Measurements from ENCODE around the gene ABCB11.

The ABCB11 gene

GRCh38 chr2:169050476-169051240 lies 19.5 kb upstream of the ABCB11 start:
- H3K4me3 ChIP-seq (ENCODE audit: low read depth, low read length), result no peak overlapping the region
- TF ChIP-seq, protein P1, sequence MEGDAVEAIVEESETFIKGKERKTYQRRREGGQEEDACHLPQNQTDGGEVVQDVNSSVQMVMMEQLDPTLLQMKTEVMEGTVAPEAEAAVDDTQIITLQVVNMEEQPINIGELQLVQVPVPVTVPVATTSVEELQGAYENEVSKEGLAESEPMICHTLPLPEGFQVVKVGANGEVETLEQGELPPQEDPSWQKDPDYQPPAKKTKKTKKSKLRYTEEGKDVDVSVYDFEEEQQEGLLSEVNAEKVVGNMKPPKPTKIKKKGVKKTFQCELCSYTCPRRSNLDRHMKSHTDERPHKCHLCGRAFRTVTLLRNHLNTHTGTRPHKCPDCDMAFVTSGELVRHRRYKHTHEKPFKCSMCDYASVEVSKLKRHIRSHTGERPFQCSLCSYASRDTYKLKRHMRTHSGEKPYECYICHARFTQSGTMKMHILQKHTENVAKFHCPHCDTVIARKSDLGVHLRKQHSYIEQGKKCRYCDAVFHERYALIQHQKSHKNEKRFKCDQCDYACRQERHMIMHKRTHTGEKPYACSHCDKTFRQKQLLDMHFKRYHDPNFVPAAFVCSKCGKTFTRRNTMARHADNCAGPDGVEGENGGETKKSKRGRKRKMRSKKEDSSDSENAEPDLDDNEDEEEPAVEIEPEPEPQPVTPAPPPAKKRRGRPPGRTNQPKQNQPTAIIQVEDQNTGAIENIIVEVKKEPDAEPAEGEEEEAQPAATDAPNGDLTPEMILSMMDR (IDR thresholded peaks at IDR 0.05; ENCODE audit: borderline replicate concordance, insufficient read depth, low read depth, low read length), result no peak

GRCh38 chr2:169049142-169049541 lies 18.0 kb upstream of the ABCB11 start:
- H3K4me3 ChIP-seq (ENCODE audit: low read depth, low read length), result no peak overlapping the region
- TF ChIP-seq, protein P1 (IDR thresholded peaks at IDR 0.05; ENCODE audit: borderline replicate concordance, insufficient read depth, low read depth, low read length), result no peak

DNA sequence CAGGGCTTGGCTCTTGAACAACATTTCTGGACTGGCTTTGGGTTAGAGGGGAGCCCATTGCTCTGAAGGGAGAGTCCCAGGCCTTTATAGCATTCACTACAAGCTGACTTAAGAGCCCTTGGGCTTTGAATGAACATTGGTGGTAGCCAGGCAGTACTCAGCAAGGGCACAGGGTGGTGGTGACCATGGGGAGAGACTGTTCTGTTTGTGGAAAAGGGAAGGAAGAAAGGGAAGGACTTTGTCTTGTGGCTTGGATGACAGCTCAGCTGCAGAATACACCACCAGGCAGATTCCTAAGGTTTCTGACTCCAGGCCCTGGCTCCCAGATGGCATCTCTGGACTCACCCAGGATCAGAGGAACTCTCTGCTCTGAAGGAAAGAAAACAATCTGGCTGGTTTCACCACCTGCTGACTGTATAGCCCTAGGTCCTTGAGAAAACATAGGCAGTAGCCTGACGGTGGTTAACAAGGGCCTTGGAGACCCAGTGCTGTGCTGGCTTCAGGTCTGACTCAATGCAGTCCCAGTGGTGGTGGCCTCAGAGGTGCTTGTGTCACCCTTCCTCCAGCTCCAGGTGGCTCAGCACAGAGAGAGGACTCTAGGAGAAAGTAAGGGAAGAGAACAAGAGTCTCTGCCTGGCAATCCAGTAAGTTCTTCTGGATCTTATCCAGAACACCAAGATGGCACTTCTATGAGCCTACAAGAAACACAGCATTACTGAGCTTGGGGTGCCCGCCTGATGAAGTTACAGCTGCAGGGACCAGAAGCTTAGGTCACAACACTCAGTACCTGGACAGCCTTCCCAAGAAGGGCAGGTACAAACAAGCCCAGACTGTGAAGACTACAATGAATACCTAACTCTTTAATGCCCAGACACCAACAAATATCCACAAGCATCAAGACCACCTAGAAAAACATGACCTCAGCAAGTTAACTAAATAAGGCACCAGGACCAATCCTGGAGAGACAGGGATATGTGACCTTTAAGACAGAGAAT lies 16.4 kb upstream of the ABCB11 start:
- TF ChIP-seq, protein P1 (IDR thresholded peaks at IDR 0.05; ENCODE audit: borderline replicate concordance, insufficient read depth, low read depth, low read length), result no peak
- no peak overlapping the region for H3K4me3 ChIP-seq (ENCODE audit: low read depth, low read length)

- H3K4me3 ChIP-seq (ENCODE audit: low read depth, low read length), result no peak overlapping the region
- TF ChIP-seq, protein P1 (IDR thresholded peaks at IDR 0.05; ENCODE audit: borderline replicate concordance, insufficient read depth, low read depth, low read length), result no peak
Measured at GRCh38 chr2:169046440-169047151, 15.5 kb upstream of the ABCB11 start.

GRCh38 chr2:169042856-169043255 lies 11.7 kb upstream of the ABCB11 start:
- no peak overlapping the region for H3K4me3 ChIP-seq (ENCODE audit: low read depth, low read length)
- TF ChIP-seq, protein P1 (IDR thresholded peaks at IDR 0.05; ENCODE audit: borderline replicate concordance, insufficient read depth, low read depth, low read length), result no peak

DNA sequence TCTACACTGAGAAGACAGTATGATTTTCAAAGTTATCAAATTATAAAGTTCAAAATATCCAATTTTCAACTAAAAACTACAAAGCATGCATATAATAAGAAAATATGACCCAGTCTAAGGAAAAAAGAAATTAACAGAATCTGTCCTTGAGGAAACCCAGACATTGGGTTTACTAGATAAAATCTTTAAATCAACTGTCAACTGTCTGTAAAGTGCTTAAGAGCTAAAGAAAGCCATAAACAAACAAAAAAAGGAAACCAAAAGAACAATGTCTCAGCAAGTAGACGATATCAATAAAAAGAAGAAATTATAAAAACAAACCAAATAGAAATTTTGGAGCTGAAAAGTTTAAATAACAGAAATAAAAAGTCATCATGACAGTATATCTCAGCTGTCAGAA lies 10.5 kb upstream of the ABCB11 start:
- TF ChIP-seq, protein P1 (IDR thresholded peaks at IDR 0.05; ENCODE audit: borderline replicate concordance, insufficient read depth, low read depth, low read length), result no peak
- H3K4me3 ChIP-seq (ENCODE audit: low read depth, low read length), result no peak overlapping the region

Data from GM12875 (cell line).